ENCODE measurements around the gene CNOT4.

GRCh38 chr7:135539629-135540028, 29.7 kb upstream of the CNOT4 start:
- TF ChIP-seq CTCF (IDR thresholded peaks at IDR 0.05) (no peak), POLR2A (IDR thresholded peaks at IDR 0.05) (no peak)
